Muscle layer of duodenum (tissue), 2 donors: Measurements from ENCODE around the gene SMIM41.

Source experiments
- H3K27ac ChIP-seq: one replicate; pipeline ENCODE4 v1.7.0; 2013; ENCODE audit warnings: mild to moderate bottlenecking, low read length
- H3K27me3 ChIP-seq: one replicate; pipeline ENCODE4 v1.7.0; 2013; ENCODE audit warnings: low read depth, mild to moderate bottlenecking, control low read depth, low read length
- H3K36me3 ChIP-seq, 2 donors: one replicate each; pipeline ENCODE4 v1.7.0; 2013; ENCODE audit warnings: low read length in 2 of 2, control low read depth in 1 of 2, mild to moderate bottlenecking in 1 of 2; ENCODE audit not compliant: insufficient read depth in 2 of 2, control insufficient read depth in 1 of 2
- H3K4me1 ChIP-seq, 2 donors: one replicate each; pipeline ENCODE4 v1.7.0; 2013; ENCODE audit warnings: low read length in 2 of 2, mild to moderate bottlenecking in 2 of 2, control low read depth in 1 of 2, moderate library complexity in 1 of 2; ENCODE audit not compliant: insufficient read depth in 2 of 2, control insufficient read depth in 1 of 2
- H3K4me3 ChIP-seq, 2 donors: one replicate each; pipeline ENCODE4 v1.7.0; 2013; ENCODE audit warnings: low read length in 2 of 2, low read depth in 1 of 2, mild to moderate bottlenecking in 1 of 2
- H3K9me3 ChIP-seq, 2 donors: one replicate each; pipeline ENCODE4 v1.7.0; 2013; ENCODE audit warnings: low read length in 2 of 2, control low read depth in 1 of 2, mild to moderate bottlenecking in 1 of 2; ENCODE audit not compliant: control insufficient read depth in 1 of 2
- donor health status: healthy.

Gene SMIM41

GRCh38 chr12:52070185-52070925 lies 9.1 kb upstream of the SMIM41 start:
- Histone ChIP-seq H3K27me3 (no peaks in the 10 kb centered on the region), H3K4me3 (peak overlapping the region; percentile 92 to 95), H3K27ac (peak overlapping the region; percentile 87), H3K36me3 (peaks cover 9 to 23% of the 10 kb centered on the region in 2 donors), H3K4me1 (peaks cover 6 to 24% of the 10 kb centered on the region in 2 donors), H3K9me3 (no peaks in the 10 kb centered on the region)

- Histone ChIP-seq H3K9me3 (no peaks in the 10 kb centered on the region), H3K4me3 (no peak overlapping the region), H3K36me3 (peaks cover 35 to 56% of the 10 kb centered on the region in 2 donors), H3K27me3 (no peaks in the 10 kb centered on the region), H3K4me1 (peaks cover 6 to 24% of the 10 kb centered on the region in 2 donors), H3K27ac (no peak overlapping the region)
Measured at GRCh38 chr12:52073531-52074381, 5.7 kb upstream of the SMIM41 start.

- Histone ChIP-seq H3K27ac (no peak overlapping the region), H3K36me3 (peaks cover 35 to 62% of the 10 kb centered on the region in 2 donors), H3K4me1 (peaks cover 6 to 24% of the 10 kb centered on the region in 2 donors), H3K27me3 (no peaks in the 10 kb centered on the region), H3K9me3 (no peaks in the 10 kb centered on the region), H3K4me3 (no peak overlapping the region)
Measured at GRCh38 chr12:52074971-52075724, 4.4 kb upstream of the SMIM41 start.

GRCh38 chr12:52076811-52077210 lies 2.7 kb upstream of the SMIM41 start:
- no peaks in the 10 kb centered on the region for H3K9me3 ChIP-seq
- H3K4me1 ChIP-seq, result peaks cover 0 to 19% of the 10 kb centered on the region in 2 donors
- no peak overlapping the region for H3K4me3 ChIP-seq
- H3K27me3 ChIP-seq, result no peaks in the 10 kb centered on the region
- peaks cover 35 to 62% of the 10 kb centered on the region in 2 donors for H3K36me3 ChIP-seq
- H3K27ac ChIP-seq, result no peak overlapping the region

GRCh38 chr12:52078276-52078675 lies 1.2 kb upstream of the SMIM41 start:
- H3K4me1 ChIP-seq, result peaks cover 2 to 30% of the 10 kb centered on the region in 2 donors
- H3K9me3 ChIP-seq, result no peaks in the 10 kb centered on the region
- H3K36me3 ChIP-seq, result peaks cover 32 to 60% of the 10 kb centered on the region in 2 donors
- H3K27ac ChIP-seq, result no peak overlapping the region
- no peak overlapping the region for H3K4me3 ChIP-seq
- H3K27me3 ChIP-seq, result no peaks in the 10 kb centered on the region

- Histone ChIP-seq H3K36me3 (peaks cover 23 to 37% of the 10 kb centered on the region in 2 donors), H3K4me3 (peak overlapping the region in 1 of 2 donors; percentile 7), H3K27ac (peak overlapping the region; percentile 31), H3K4me1 (peaks cover 3 to 28% of the 10 kb centered on the region in 2 donors), H3K9me3 (no peaks in the 10 kb centered on the region), H3K27me3 (no peaks in the 10 kb centered on the region)
Measured at GRCh38 chr12:52080403-52081251, 1.1 kb downstream of the SMIM41 start.

- Histone ChIP-seq H3K36me3 (peaks cover 17 to 30% of the 10 kb centered on the region in 2 donors), H3K4me1 (peaks cover 3 to 28% of the 10 kb centered on the region in 2 donors), H3K27me3 (no peaks in the 10 kb centered on the region), H3K27ac (peak overlapping the region; percentile 34), H3K9me3 (no peaks in the 10 kb centered on the region), H3K4me3 (no peak overlapping the region)
Measured at GRCh38 chr12:52081263-52081733, 1.8 kb downstream of the SMIM41 start.

GRCh38 chr12:52082026-52082668 lies 2.6 kb downstream of the SMIM41 start:
- H3K4me3 ChIP-seq, result no peak overlapping the region

GRCh38 chr12:52082669-52082987 lies 3.1 kb downstream of the SMIM41 start:
- Histone ChIP-seq H3K27ac (no peak overlapping the region), H3K4me1 (peaks cover 3 to 28% of the 10 kb centered on the region in 2 donors), H3K36me3 (peaks cover 7 to 17% of the 10 kb centered on the region in 2 donors), H3K27me3 (no peaks in the 10 kb centered on the region), H3K4me3 (no peak overlapping the region), H3K9me3 (no peaks in the 10 kb centered on the region)

More at GRCh38 chr12:52082026-52082668, 2.6 kb downstream of the SMIM41 start:
- Histone ChIP-seq H3K4me1 (peaks cover 3 to 28% of the 10 kb centered on the region in 2 donors), H3K36me3 (peaks cover 8 to 22% of the 10 kb centered on the region in 2 donors), H3K9me3 (no peaks in the 10 kb centered on the region), H3K27me3 (no peaks in the 10 kb centered on the region), H3K27ac (peak overlapping the region; percentile 34)
